ENCODE data around the gene COMMD10. TPM values are rescaled to one million over a fixed set of nuclear protein-coding genes. Genes with fewer than 3 reads are reported as not detected.

Gene COMMD10
- total and polyA plus RNA-seq, 2 of the 8 experiments (the other 6 are each of a cell fraction or from before 2014, with no cell fraction given): 16.5 to 43.4 TPM

DNA sequence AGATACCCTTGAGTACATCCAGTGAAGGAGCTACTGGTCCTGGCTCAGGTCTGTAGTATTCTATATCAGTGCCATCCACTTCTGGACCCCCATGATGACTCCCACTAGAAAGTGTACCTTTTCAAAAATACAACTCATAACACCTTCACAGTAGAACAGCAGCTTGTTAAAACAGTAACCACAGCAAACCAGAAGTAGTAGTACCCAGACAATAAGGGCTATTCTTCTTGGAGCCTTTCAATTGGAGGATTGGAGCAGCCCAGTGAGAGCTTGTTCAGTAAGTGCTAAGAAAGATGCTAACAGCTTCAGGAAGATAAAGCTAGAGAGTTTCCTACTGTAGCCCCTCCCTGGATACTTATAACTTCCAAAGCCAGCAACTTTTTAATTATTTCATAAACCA, 42.5 kb upstream of the COMMD10 start:
- no peak overlapping the region for H3K23ac ChIP-seq (ENCODE audit: insufficient read length)
- H3K4me3 ChIP-seq (ENCODE audit: extremely low read depth in 1 of 4, insufficient read depth in 2 of 4, low read depth in 3 of 4, low read length in 4 of 4): no peak overlapping the region
- H4K91ac ChIP-seq (replicated peaks; ENCODE audit: insufficient read length, low read length): no peak overlapping the region
- H3K4me2 ChIP-seq (ENCODE audit: insufficient read depth in 1 of 2, low read depth in 2 of 2, low read length in 2 of 2): no peak overlapping the region
- H2BK20ac ChIP-seq (ENCODE audit: low read length): no peak overlapping the region
- no peaks in the 10 kb centered on the region for H3K23me2 ChIP-seq (ENCODE audit: low read depth, low read length)
- H3K27ac ChIP-seq (ENCODE audit: low read depth, low read length): no peak overlapping the region
- H3K9me3 ChIP-seq (ENCODE audit: insufficient read depth in 2 of 2, low read depth in 1 of 2, low read length in 1 of 2): no peaks in the 10 kb centered on the region
- ChIA-PET POLR2A (ENCODE audit: partially characterized antibody) (no interaction called here), CTCF (ENCODE audit: partially characterized antibody) (interaction anchor here (1.0 to 1.1 kb wide), 2 partner anchors 12 to 25 kb away, joined by 3 read pairs; no protein-coding TSS in a partner anchor)
- FAIRE-seq (no peak), DNase-seq (ENCODE audit: low read depth in 1 of 2, low spot score in 2 of 2) (no peak)
- no peak overlapping the region for H2BK15ac ChIP-seq (ENCODE audit: low read length)
- H2BK12ac ChIP-seq (ENCODE audit: low read depth, low read length): no peak overlapping the region
- H3K79me2 ChIP-seq (ENCODE audit: control insufficient read depth in 1 of 2, insufficient read depth in 2 of 2, low read length in 2 of 2): no peaks in the 10 kb centered on the region
- no peaks in the 10 kb centered on the region for H3K36me3 ChIP-seq (ENCODE audit: control insufficient read depth in 2 of 4, insufficient read depth in 4 of 4, low read length in 3 of 4)
- H3K4ac ChIP-seq (replicated peaks; ENCODE audit: insufficient read length, low read depth, low read length): no peak overlapping the region
- no peak overlapping the region for H3K14ac ChIP-seq (ENCODE audit: insufficient read length)
- H4K5ac ChIP-seq (ENCODE audit: insufficient read length, low read depth, low read length): no peak overlapping the region
- no peak overlapping the region for H3K56ac ChIP-seq (replicated peaks; ENCODE audit: insufficient read length, low read depth, low read length)
- H2AK5ac ChIP-seq (ENCODE audit: low read depth, low read length): no peak overlapping the region
- H2BK120ac ChIP-seq (replicated peaks; ENCODE audit: low read depth, low read length): no peak overlapping the region
- H3K9ac ChIP-seq (replicated peaks in 1 of 4; ENCODE audit: extremely low read depth in 1 of 4, low read depth in 3 of 4, low read length in 3 of 4): no peak overlapping the region
- no peaks in the 10 kb centered on the region for H3K79me1 ChIP-seq (ENCODE audit: low read depth, low read length)
- H4K8ac ChIP-seq (ENCODE audit: extremely low read depth, insufficient read depth, low read length): no peak overlapping the region
- H3K4me1 ChIP-seq (replicated peaks in 1 of 4; ENCODE audit: control insufficient read depth in 3 of 4, insufficient read depth in 4 of 4, low read length in 3 of 4): peaks cover 0 to 6% (median 0%) of the 10 kb centered on the region in 4 experiments; a peak in 1 of 7 replicates
- H3K27me3 ChIP-seq (replicated peaks in 1 of 4; ENCODE audit: control insufficient read depth in 3 of 4, extremely low read depth in 1 of 4, insufficient read depth in 3 of 4, low read length in 3 of 4): no peaks in the 10 kb centered on the region
- H4K20me1 ChIP-seq (replicated peaks in 1 of 2; ENCODE audit: control insufficient read depth in 1 of 2, insufficient read depth in 2 of 2, low read length in 2 of 2): no peaks in the 10 kb centered on the region
- no peak overlapping the region for H2AFZ ChIP-seq (ENCODE audit: low read length)
- H3K18ac ChIP-seq (ENCODE audit: extremely low read depth, low read length): no peak overlapping the region
- no peak overlapping the region for H2BK5ac ChIP-seq (ENCODE audit: low read depth, low read length)
- TF ChIP-seq ZNF274 (IDR thresholded peaks at IDR 0.05; ENCODE audit: borderline replicate concordance, extremely low read depth, low read length) (no peak), SP1 (IDR thresholded peaks at IDR 0.05; ENCODE audit: low read depth, low read length) (no peak), RNF2 (IDR thresholded peaks at IDR 0.05; ENCODE audit: borderline replicate concordance, low read depth, low read length, missing control alignments, poor library complexity, severe bottlenecking) (no peak), SP4 (IDR thresholded peaks at IDR 0.05; ENCODE audit: low read length) (no peak), BACH1 (IDR thresholded peaks at IDR 0.05; ENCODE audit: low read length) (no peak), GTF2F1 (IDR thresholded peaks at IDR 0.05; ENCODE audit: borderline replicate concordance, low read depth, low read length) (no peak), MAFK (IDR thresholded peaks at IDR 0.05; ENCODE audit: low read depth, low read length) (no peak), CHD2 (IDR thresholded peaks at IDR 0.05; ENCODE audit: low read length) (no peak), BRCA1 (IDR thresholded peaks at IDR 0.05; ENCODE audit: low read depth, low read length) (no peak), RXRA (IDR thresholded peaks at IDR 0.05; ENCODE audit: insufficient read depth, low read depth, low read length) (no peak), HDAC2 (IDR thresholded peaks at IDR 0.05; ENCODE audit: borderline replicate concordance in 1 of 2, low read depth in 2 of 2, low read length in 2 of 2) (no peak), SIX5 (IDR thresholded peaks at IDR 0.05; ENCODE audit: low read depth, low read length) (no peak), PHF8 (conservative IDR thresholded peaks at IDR 0.05; ENCODE audit: low read depth, low read length) (no peak), MAX (IDR thresholded peaks at IDR 0.05) (no peak)
- TF ChIP-seq, protein P1, sequence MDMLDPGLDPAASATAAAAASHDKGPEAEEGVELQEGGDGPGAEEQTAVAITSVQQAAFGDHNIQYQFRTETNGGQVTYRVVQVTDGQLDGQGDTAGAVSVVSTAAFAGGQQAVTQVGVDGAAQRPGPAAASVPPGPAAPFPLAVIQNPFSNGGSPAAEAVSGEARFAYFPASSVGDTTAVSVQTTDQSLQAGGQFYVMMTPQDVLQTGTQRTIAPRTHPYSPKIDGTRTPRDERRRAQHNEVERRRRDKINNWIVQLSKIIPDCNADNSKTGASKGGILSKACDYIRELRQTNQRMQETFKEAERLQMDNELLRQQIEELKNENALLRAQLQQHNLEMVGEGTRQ (IDR thresholded peaks at IDR 0.05; ENCODE audit: low read length): no peak

Measured in H1 (cell line).